Measurements from ENCODE around the gene RNF227.
"Not testable (repeated sequence)": the region's sequence is repeated elsewhere in the genome, so short reads cannot be mapped to it uniquely, and the experiment has no call there.

Gene RNF227

DNA sequence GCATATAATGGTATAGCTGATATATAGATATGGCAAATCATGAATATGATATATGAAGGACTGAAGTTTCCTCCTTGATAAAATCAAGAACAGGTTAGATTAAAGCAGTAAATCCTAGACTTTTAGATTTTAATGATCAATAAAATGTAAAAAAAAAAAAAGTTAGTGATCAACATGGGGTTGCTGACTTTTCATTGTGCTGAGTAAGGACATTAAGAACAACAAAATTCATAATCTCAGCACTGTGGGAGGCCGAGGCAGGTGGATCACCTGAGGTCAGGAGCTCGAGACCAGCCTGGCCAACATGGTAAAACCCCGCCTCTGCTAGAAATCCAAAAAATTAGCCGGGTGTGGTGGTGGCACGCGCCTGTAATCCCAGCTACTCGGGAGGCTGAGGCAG lies 37.9 kb downstream of the RNF227 start:
- no peak for TF ChIP-seq CTCF (IDR thresholded peaks at IDR 0.05; ENCODE audit: low read depth, low read length)
- no peak for TF ChIP-seq POLR2A (IDR thresholded peaks at IDR 0.05; ENCODE audit: extremely low read depth, insufficient read length)
- TF ChIP-seq MYC (IDR thresholded peaks at IDR 0.05; ENCODE audit: low read depth, low read length): no peak
- TF ChIP-seq, protein P1, sequence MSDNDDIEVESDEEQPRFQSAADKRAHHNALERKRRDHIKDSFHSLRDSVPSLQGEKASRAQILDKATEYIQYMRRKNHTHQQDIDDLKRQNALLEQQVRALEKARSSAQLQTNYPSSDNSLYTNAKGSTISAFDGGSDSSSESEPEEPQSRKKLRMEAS (IDR thresholded peaks at IDR 0.05; ENCODE audit: low read depth, low read length): no peak

DNA sequence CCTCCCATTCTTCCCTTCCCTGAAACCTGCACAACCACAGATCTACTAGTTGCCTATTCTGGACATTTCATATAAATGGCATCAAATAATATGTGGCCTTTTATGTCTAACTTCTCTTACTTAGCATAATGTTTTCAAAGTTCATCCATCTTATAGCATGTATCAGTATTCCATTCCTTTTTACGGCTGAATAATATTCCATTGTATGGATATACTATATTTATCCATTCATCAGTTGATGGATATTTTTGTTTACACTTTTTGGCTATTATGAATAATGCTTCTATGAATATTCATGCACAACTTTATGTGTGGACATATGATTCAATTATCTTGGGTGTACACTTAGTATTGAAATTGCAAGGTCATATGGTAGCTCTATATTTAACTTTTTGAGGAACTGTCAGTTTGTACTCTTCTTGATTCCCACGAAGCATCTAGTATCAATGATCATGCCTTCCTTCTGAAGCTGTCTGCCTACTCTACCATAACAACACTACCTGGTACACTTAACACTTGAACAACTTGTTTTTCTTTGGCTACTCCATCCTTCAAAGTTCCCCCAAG lies 40.2 kb downstream of the RNF227 start:
- DNase-seq (ENCODE audit: low read depth): no peak
- no peak for TF ChIP-seq POLR2A (IDR thresholded peaks at IDR 0.05; ENCODE audit: extremely low read depth, insufficient read length)
- no peak for TF ChIP-seq CTCF (IDR thresholded peaks at IDR 0.05; ENCODE audit: low read depth, low read length)
- TF ChIP-seq MYC (IDR thresholded peaks at IDR 0.05; ENCODE audit: low read depth, low read length): no peak
- TF ChIP-seq, protein P1 (IDR thresholded peaks at IDR 0.05; ENCODE audit: low read depth, low read length): no peak

More for the DNA sequence above, 37.9 kb downstream of the RNF227 start:
- H3K4me3 ChIP-seq (ENCODE audit: low read depth, low read length): no peak overlapping the region
- no peak for DNase-seq (ENCODE audit: low read depth)

GRCh38 chr17:7873051-7873450 lies 43.0 kb downstream of the RNF227 start:
- H3K4me3 ChIP-seq (ENCODE audit: low read depth, low read length): no peak overlapping the region
- DNase-seq (ENCODE audit: low read depth): no peak
- TF ChIP-seq, protein P1 (IDR thresholded peaks at IDR 0.05; ENCODE audit: low read depth, low read length): no peak
- no peak for TF ChIP-seq POLR2A (IDR thresholded peaks at IDR 0.05; ENCODE audit: extremely low read depth, insufficient read length)
- no peak for TF ChIP-seq MYC (IDR thresholded peaks at IDR 0.05; ENCODE audit: low read depth, low read length)
- TF ChIP-seq CTCF (IDR thresholded peaks at IDR 0.05; ENCODE audit: low read depth, low read length): no peak

More for the DNA sequence above, 40.2 kb downstream of the RNF227 start:
- H3K4me3 ChIP-seq (ENCODE audit: low read depth, low read length): no peak overlapping the region

DNA sequence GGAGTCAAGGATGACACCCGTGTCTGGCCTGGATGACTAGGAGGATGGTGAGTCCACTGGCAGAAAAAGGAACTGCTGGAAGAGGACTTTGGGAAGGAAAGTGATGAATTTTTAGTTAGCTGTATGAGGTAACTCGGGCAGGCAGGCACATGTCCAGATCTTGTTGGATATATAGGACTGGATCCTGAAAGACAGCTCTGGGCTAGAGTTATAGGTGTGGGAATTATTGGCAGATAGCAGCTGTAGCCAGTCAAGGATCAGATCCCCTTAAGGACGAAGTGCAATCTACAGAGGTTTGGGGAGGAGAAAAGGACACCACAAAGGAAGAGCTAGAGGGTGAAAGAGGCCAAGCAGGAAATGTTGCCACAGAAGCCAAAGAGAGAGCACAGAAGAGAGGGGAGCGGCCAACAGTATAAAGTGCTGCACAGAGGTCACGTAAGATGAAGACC lies 48.2 kb downstream of the RNF227 start:
- H3K4me3 ChIP-seq (ENCODE audit: low read depth, low read length): no peak overlapping the region
- DNase-seq (ENCODE audit: low read depth): peak; percentile 66
- TF ChIP-seq, protein P1 (IDR thresholded peaks at IDR 0.05; ENCODE audit: low read depth, low read length): no peak
- TF ChIP-seq MYC (IDR thresholded peaks at IDR 0.05; ENCODE audit: low read depth, low read length) (no peak), POLR2A (IDR thresholded peaks at IDR 0.05; ENCODE audit: extremely low read depth, insufficient read length) (no peak), CTCF (IDR thresholded peaks at IDR 0.05; ENCODE audit: low read depth, low read length) (no peak)

DNA sequence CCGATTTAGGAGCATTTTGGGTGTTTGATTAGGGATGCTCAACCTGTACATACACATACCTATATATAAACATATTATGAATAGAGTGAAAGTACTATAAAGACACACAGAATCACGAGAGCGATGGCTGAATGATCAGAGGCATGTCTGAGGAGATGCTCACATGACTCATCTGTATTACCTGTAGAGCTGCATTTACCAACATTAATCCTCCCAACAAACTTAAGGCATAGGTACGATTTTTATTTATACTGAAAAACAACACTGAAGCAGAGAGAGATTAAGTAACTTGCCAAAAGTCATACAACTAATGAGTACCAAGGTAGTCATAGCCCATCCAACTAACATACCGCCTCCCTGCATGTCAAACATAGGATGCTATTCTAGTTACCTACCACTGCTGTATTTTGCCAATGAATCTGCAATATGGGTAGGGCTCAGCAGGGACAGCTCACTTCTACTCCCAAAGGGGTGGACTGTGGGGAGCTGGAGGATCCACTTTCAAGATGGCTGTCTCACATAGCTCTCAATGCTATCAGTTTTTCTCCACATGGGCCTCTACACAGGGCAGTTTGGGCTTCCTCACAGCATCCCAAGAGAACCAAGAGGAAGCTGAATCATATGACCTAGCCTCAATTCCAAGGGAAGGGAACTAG lies 51.0 kb downstream of the RNF227 start:
- TF ChIP-seq CTCF (IDR thresholded peaks at IDR 0.05; ENCODE audit: low read depth, low read length): no peak
- TF ChIP-seq, protein P1 (IDR thresholded peaks at IDR 0.05; ENCODE audit: low read depth, low read length): no peak
- TF ChIP-seq MYC (IDR thresholded peaks at IDR 0.05; ENCODE audit: low read depth, low read length): no peak
- TF ChIP-seq POLR2A (IDR thresholded peaks at IDR 0.05; ENCODE audit: extremely low read depth, insufficient read length): no peak
- no peak for DNase-seq (ENCODE audit: low read depth)
- H3K4me3 ChIP-seq (ENCODE audit: low read depth, low read length): no peak overlapping the region

GRCh38 chr17:7864384-7864783 lies 51.7 kb downstream of the RNF227 start:
- not testable (repeated sequence) for H3K4me3 ChIP-seq (ENCODE audit: low read depth, low read length); DNase-seq (ENCODE audit: low read depth)

Data from NB4 (cell line).